H1 (cell line): ENCODE data around the gene HLA-DPA1. TPM values are rescaled to one million over a fixed set of nuclear protein-coding genes. Genes with fewer than 3 reads are reported as not detected.

Experiments used
- RNF2 ChIP-seq: fragments of 200-900, 300-1000 bp; sonication (generic); IDR thresholded peaks from 2 replicates; pipeline ENCODE4 v1.7.1; 2016; ENCODE audit warnings: borderline replicate concordance, low read depth, mild to moderate bottlenecking, antibody characterized with exemption, low read length; ENCODE audit not compliant: poor library complexity, severe bottlenecking; ENCODE audit errors: missing control alignments
- ZNF274 ChIP-seq: IDR thresholded peaks from 2 replicates; pipeline ENCODE4 v1.7.0; 2012; ENCODE audit warnings: low read length, borderline replicate concordance; ENCODE audit errors: extremely low read depth
- polyA plus RNA-seq, 7 experiments: library from polyadenylated mRNA; depleted of rRNA in 3 of 7; stranded (reverse) in 5 of 7; unstranded in 2 of 7; fragments of >200 nt in 5 of 7; fragments of 200-250 nt in 2 of 7; gene quantifications; 1 replicate in 5 of 7; 2 replicates in 1 of 7; 4 replicates in 1 of 7; pipeline versions ENCODE4 v1.2.1 to v1.2.3, GENCODE V29; 2011 to 2013; ENCODE audit warnings: missing spikeins in 2 of 7, mixed read lengths in 2 of 7
- total RNA-seq: library from RNA; stranded (reverse); fragmentation: NEBNext Ultra II Directional; extraction: Animal tissue kit (Norgen Biotek cat#: 25700); gene quantifications from 2 replicates; pipeline ENCODE4 v1.2.1, GENCODE V29; 2021

HLA-DPA1 gene
- total and polyA plus RNA-seq, 2 of the 8 experiments (the other 6 are each of a cell fraction or from before 2014, with no cell fraction given): 6.2 to 13.1 TPM

GRCh38 chr6:33028220-33028849 is 45.1 kb downstream of the HLA-DPA1 start (continued):
- TF ChIP-seq RNF2: no peak
- no peak for TF ChIP-seq ZNF274
